Loucy (cell line): ENCODE measurements around the gene CDH15.

ENCODE experiments used
- EZH2phosphoT487 ChIP-seq: fragments of 200-600 bp; IDR thresholded peaks from 2 replicates; pipeline ENCODE4 v1.6.1; 2018; ENCODE audit warnings: antibody characterized with exemption, mild to moderate bottlenecking, moderate library complexity, borderline replicate concordance
- TF ChIP-seq, protein P1 (sequence below): fragments of 200-600 bp; sonication (generic); conservative IDR thresholded peaks from 2 replicates; pipeline ENCODE4 v1.5.1; 2014; ENCODE audit warnings: mild to moderate bottlenecking, antibody characterized with exemption, low read length

DNA sequence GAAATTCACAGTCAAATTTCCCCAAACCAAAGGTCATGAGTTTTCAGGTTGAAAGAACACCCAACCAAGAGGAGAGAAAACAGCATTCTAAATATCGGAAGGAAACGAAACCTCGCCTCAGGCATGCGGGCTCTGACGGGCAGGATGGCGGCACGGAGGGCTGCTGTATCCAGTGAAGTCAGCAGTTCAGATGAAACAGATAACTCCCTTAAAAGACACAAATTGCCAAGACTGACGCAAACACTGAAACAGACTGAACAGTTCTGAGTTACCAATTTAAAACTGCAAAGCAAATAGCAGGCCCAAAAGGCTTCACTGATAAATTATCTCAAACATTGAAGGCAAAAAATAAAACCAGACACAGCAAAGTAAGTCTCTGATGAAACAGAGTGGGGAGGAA, 20.6 kb upstream of the CDH15 start:
- TF ChIP-seq, protein P1, sequence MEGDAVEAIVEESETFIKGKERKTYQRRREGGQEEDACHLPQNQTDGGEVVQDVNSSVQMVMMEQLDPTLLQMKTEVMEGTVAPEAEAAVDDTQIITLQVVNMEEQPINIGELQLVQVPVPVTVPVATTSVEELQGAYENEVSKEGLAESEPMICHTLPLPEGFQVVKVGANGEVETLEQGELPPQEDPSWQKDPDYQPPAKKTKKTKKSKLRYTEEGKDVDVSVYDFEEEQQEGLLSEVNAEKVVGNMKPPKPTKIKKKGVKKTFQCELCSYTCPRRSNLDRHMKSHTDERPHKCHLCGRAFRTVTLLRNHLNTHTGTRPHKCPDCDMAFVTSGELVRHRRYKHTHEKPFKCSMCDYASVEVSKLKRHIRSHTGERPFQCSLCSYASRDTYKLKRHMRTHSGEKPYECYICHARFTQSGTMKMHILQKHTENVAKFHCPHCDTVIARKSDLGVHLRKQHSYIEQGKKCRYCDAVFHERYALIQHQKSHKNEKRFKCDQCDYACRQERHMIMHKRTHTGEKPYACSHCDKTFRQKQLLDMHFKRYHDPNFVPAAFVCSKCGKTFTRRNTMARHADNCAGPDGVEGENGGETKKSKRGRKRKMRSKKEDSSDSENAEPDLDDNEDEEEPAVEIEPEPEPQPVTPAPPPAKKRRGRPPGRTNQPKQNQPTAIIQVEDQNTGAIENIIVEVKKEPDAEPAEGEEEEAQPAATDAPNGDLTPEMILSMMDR: no peak
- no peak for TF ChIP-seq EZH2phosphoT487
